ENCODE measurements around the gene PLA2G2D. TPM values are rescaled to one million over a fixed set of nuclear protein-coding genes. Genes with fewer than 3 reads are reported as not detected.

Gene PLA2G2D
- total and polyA plus RNA-seq, 9 of the 15 experiments (the other 6 are each of a cell fraction or from before 2014, with no cell fraction given) = not detected

DNA sequence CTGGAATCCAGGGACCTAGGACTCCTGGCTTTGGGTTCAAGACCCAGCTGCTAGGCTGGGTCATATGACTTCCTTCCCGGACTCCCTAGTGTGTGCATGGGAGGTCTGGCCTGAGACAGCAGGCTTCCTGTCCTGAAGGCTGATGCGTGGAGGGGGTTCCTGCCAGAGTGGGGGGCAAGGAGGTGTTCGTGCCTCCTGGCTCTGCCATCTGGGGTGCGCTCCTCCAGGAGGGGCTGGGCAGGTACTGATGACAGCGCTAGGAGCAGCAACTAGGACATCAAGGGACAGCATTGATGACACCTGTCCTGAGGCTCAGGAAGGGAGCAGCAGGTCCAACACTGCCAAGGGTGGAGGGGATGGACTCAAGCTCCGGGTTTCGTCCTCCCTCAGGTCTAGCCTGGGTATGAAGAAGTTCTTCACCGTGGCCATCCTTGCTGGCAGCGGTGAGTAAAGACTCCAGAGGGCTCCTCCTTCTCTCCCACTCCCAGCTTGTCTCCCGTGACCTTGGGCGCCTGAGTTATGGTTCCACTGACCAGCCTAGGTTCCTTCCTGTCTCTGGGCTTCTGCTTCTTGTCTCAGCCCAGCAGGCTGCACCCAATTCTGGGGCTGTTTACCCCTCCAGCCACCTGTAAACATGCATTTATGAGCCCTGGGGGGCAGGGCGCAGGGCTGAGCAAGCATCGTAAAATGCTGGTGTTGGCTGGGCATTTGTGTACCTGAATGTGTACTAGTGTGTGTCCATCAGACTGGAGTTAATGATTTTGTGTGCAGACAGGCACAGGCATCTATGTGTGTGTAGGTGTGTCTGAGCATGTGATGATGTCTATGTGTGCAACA is 20.7 kb upstream of the PLA2G2D start:
- Histone ChIP-seq H3K4me2 (ENCODE audit: insufficient read depth, low read length) (no peak overlapping the region), H3K27me3 (ENCODE audit: control insufficient read depth in 2 of 2, insufficient read depth in 2 of 2, low read length in 2 of 2) (peaks cover 5 to 78% of the 10 kb centered on the region in 2 experiments; a peak in 3 of 5 replicates), H3K79me2 (ENCODE audit: control insufficient read depth, insufficient read depth, low read length) (no peaks in the 10 kb centered on the region), H3K27ac (ENCODE audit: extremely low read depth, low read depth, low read length) (no peak overlapping the region), H3K9me3 (replicated peaks; ENCODE audit: control insufficient read depth, insufficient read depth, low read depth, low read length) (no peaks in the 10 kb centered on the region), H3K4me3 (no peak overlapping the region), H3K36me3 (ENCODE audit: control insufficient read depth, insufficient read depth, low read length) (no peaks in the 10 kb centered on the region), H3K4me1 (replicated peaks in 1 of 2; ENCODE audit: control insufficient read depth in 2 of 2, insufficient read depth in 2 of 2, low read length in 2 of 2) (no peaks in the 10 kb centered on the region), H3K9ac (ENCODE audit: insufficient read depth in 1 of 2, low read depth in 2 of 2, low read length in 2 of 2) (no peak overlapping the region), H3K9me1 (ENCODE audit: control insufficient read depth, insufficient read depth, low read length) (no peaks in the 10 kb centered on the region), H2AFZ (ENCODE audit: low read depth, low read length) (no peak overlapping the region), H4K20me1 (replicated peaks; ENCODE audit: control insufficient read depth, insufficient read depth, low read length) (no peaks in the 10 kb centered on the region; the same call in 1 of the 2 replicates)
- TF ChIP-seq ZNF583 (CRISPR knock-in tag; IDR thresholded peaks at IDR 0.05) (no peak), ZFP1 (CRISPR knock-in tag; IDR thresholded peaks at IDR 0.05) (no peak), CREBBP (IDR thresholded peaks at IDR 0.05; ENCODE audit: low read depth, low read length) (no peak), ESRRA (IDR thresholded peaks at IDR 0.05; ENCODE audit: borderline replicate concordance, low read depth) (no peak), MYNN (IDR thresholded peaks at IDR 0.05) (no peak), MYNN (CRISPR knock-in tag; IDR thresholded peaks at IDR 0.05) (no peak), E2F1 (CRISPR knock-in tag; IDR thresholded peaks at IDR 0.05) (no peak), ARID3B (CRISPR knock-in tag; IDR thresholded peaks at IDR 0.05; ENCODE audit: borderline replicate concordance) (no peak), CHD2 (IDR thresholded peaks at IDR 0.05; ENCODE audit: low read depth, low read length) (no peak), FOXP1 (CRISPR knock-in tag; IDR thresholded peaks at IDR 0.05) (no peak), RAD21 (CRISPR knock-in tag; conservative IDR thresholded peaks at IDR 0.05 in 1 of 2, IDR thresholded peaks at IDR 0.05 in 1 of 2) (no peak), ZNF75A (CRISPR knock-in tag; IDR thresholded peaks at IDR 0.05) (no peak), NUFIP1 (IDR thresholded peaks at IDR 0.05; ENCODE audit: partially characterized antibody) (no peak)
- TF ChIP-seq, protein P1, sequence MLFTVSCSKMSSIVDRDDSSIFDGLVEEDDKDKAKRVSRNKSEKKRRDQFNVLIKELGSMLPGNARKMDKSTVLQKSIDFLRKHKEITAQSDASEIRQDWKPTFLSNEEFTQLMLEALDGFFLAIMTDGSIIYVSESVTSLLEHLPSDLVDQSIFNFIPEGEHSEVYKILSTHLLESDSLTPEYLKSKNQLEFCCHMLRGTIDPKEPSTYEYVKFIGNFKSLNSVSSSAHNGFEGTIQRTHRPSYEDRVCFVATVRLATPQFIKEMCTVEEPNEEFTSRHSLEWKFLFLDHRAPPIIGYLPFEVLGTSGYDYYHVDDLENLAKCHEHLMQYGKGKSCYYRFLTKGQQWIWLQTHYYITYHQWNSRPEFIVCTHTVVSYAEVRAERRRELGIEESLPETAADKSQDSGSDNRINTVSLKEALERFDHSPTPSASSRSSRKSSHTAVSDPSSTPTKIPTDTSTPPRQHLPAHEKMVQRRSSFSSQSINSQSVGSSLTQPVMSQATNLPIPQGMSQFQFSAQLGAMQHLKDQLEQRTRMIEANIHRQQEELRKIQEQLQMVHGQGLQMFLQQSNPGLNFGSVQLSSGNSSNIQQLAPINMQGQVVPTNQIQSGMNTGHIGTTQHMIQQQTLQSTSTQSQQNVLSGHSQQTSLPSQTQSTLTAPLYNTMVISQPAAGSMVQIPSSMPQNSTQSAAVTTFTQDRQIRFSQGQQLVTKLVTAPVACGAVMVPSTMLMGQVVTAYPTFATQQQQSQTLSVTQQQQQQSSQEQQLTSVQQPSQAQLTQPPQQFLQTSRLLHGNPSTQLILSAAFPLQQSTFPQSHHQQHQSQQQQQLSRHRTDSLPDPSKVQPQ (CRISPR knock-in tag; IDR thresholded peaks at IDR 0.05; ENCODE audit: borderline replicate concordance) = no peak
- POLR2A ChIA-PET = interaction anchor here (1.0 kb wide), 1 partner anchor 9 kb away, joined by 3 read pairs; no protein-coding TSS in a partner anchor
- WGBS (ENCODE audit: insufficient coverage, low coverage, missing lambda C conversion rate) = 2% methylated on average over 13 of the region's 13 CpGs
- CTCF ChIA-PET (ENCODE audit: low intra/inter-chr PET ratio) = no interaction called here
- intact Hi-C loops (cut with micrococcal nuclease) = no loop called here
- no TSS peak for BruUV-seq (replicated peaks)
- DNase-seq (ENCODE audit: extremely low read depth in 1 of 4, low spot score in 3 of 4) (no peak), ATAC-seq (no peak), FAIRE-seq (no peak)
- in situ Hi-C loops (cut with MboI) = no loop called here
